ENCODE data around the gene ITSN1. TPM values are rescaled to one million over a fixed set of nuclear protein-coding genes. Genes with fewer than 3 reads are reported as not detected.
"Not testable (repeated sequence)": the region's sequence is repeated elsewhere in the genome, so short reads cannot be mapped to it uniquely, and the experiment has no call there.

The ITSN1 gene
- total RNA-seq, 1 experiment from 2014 or later: 10.9 TPM

DNA sequence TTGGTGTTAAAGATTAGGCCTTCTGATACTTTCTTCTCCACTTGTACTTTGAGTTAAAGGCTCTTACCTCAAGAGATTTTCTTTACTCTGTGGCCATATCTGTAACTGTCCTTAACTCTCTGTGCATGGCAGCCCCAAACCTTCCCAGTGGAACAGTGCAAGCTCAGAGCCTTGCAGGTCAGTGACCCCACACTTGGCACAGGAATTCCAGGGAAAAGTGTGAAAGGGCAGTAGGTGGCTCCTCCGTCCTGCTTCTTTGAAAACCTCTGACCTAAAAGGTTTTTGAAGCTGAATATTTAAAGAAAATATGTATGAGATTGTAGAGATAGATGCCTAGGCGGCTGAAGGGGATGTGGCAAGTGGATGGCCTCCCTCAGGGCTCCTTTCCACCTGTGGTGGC is 26.3 kb downstream of the ITSN1 start:
- in situ Hi-C loops (cut with HindIII; ENCODE audit: low pct_unique_long_range_greater_than_20kb, low sequenced_read_pairs): no loop called here
- no peak for DNase-seq (ENCODE audit: low read depth, low spot score)

DNA sequence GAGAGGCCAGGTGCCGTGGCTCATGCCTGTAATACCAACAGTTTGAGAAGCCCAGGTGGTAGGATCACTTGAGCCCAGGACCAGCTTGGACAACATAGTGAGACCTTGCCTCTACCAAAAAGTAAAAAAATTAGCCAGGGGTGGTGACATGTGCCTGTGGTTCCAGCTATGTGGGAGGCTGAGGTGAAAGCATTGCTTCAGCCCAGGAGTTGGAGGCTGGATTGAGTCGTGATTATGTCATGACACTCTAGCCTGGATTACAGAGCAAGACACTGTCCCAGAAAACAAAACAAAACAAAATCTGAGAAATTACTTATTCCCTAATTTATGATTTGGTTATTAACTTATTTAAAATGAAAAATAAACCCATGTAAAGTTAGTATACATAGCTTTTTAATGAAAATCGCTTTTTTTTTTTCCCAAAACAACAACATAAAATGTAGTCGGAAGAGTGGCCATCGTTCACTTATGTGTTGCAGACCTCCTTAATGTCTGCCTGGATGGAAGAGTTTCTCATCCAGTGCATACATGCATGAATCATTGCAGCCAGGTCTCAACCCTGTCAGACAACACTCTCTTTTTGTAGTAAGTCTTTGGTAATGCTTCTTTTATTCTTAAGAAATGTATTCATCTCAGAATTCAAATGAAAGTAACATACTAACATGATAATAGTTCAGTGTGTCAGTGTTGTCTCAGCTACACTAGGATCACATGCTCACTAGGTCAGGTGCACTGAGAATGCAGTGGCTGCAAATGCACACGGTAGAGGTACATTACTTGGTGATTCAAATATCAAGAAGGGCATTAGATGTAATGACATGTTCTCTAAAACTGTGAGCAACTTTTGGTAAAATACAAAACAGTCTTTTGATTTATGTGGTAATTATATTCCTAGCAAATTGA is 28.0 kb downstream of the ITSN1 start:
- no peak for DNase-seq (ENCODE audit: low read depth, low spot score)
- in situ Hi-C loops (cut with HindIII; ENCODE audit: low pct_unique_long_range_greater_than_20kb, low sequenced_read_pairs): no loop called here

DNA sequence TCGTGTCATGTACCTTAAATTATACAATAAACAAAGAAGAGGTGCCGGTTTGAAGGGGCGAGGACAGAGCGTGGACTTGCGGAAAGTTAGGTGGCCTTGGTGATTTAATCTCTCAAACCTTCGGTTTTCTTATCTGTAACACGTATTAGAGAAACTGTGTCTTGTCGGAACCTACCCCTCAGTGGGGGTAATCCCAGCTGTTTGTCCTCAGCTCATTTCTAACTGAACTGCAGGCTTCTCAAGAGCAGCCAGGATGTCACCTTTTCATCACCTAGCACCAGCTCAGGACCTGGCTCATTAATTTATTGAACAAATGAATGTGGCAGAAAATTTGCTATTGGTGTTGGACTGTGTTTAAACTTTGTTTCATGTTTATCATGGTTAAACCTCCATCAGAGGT is 31.2 kb downstream of the ITSN1 start:
- in situ Hi-C loops (cut with HindIII; ENCODE audit: low pct_unique_long_range_greater_than_20kb, low sequenced_read_pairs): no loop called here
- DNase-seq (ENCODE audit: low read depth, low spot score): no peak

DNA sequence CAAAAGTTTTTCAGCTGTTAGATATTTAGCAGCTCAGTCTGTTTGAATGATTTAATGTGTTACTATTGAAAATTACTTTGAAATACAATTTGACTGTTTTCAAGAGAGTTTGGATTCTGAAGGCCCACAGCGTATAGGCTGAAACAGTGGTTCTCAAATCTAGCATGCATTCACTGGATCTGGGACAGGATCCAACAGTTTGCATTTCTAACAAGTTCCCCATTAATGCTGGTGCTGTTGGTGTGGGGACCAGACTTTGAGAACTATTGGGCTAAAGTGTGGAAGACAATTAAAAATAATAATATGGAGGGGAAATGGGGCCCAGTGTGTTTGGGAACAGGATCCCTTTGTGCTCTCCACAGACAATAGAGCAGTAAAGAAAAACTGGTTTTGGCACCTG is 31.9 kb downstream of the ITSN1 start:
- in situ Hi-C loops (cut with HindIII; ENCODE audit: low pct_unique_long_range_greater_than_20kb, low sequenced_read_pairs): no loop called here
- no peak for DNase-seq (ENCODE audit: low read depth, low spot score)

GRCh38 chr21:33676666-33677065 is 34.4 kb downstream of the ITSN1 start:
- DNase-seq (ENCODE audit: low read depth, low spot score); in situ Hi-C loops (cut with HindIII; ENCODE audit: low pct_unique_long_range_greater_than_20kb, low sequenced_read_pairs): not testable (repeated sequence)

DNA sequence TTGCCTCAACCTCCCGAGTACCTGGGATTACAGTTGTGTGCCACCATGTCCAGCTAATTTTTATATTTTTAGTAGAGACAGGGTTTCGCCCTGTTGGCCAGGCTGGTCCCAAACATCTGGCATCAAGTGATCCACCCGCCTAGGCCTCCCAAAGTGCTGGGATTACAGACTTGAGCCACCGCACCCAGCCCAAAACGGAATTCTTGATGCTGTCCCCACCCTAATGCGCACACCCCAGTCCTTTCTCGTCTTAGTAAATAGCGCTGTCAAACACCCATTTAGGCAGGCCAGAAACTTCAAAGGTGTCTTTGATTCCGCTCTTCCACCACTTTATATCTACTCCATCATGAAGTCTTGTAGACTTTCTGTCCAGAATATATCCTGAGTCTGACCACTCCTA is 35.1 kb downstream of the ITSN1 start:
- in situ Hi-C loops (cut with HindIII; ENCODE audit: low pct_unique_long_range_greater_than_20kb, low sequenced_read_pairs): no loop called here
- no peak for DNase-seq (ENCODE audit: low read depth, low spot score)

DNA sequence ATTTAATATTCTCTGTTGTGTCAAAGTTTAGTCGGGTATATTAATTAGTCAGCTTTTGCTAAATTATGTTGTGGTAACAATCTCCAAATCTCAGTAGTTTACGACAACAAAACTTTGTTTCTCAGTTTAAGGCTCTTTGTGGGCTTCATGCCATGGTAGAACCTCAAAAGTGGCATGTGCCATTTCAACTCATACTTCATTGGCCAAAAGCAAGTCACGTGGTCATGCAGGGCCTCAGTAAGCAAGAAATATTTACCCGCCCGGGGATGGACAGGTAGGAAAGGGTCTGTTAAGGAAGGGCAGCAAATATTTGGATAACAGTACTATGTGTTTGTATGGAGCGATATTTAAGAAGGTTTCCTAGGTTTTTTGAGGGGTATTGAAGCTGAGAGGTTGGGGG is 38.6 kb downstream of the ITSN1 start:
- no peak for DNase-seq (ENCODE audit: low read depth, low spot score)
- in situ Hi-C loops (cut with HindIII; ENCODE audit: low pct_unique_long_range_greater_than_20kb, low sequenced_read_pairs): no loop called here

DNA sequence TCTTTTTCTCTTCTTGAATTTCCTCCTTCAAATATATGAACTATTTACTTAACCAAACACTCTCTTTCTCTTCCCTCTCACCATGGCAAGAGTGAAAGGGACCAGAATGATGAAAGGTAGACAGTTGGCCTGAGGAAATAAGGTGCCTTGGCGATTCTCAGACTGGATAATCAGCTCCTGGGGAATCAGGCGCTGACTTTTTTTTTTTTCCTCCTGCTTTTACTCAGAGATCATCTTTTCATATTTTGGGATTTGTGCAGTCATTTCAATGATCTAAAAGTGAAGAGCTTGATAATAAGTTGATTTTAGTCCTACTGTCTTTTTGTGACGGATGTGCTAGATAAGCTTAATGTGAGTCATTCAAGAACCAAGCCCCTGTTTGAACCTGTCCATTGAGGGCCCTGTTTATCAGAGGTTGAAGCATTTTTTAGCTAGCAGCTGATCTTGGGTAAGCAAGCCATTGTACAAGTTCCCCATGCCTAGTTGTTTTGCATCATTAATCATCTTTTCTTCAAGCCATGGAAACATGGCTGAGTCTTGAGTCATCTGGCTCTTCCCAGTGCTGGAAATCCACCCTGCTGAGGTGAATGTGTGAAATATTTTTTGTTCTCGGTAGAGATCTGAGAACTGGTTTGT is 40.8 kb downstream of the ITSN1 start:
- DNase-seq (ENCODE audit: low read depth, low spot score): no peak
- in situ Hi-C loops (cut with HindIII; ENCODE audit: low pct_unique_long_range_greater_than_20kb, low sequenced_read_pairs): no loop called here

DNA sequence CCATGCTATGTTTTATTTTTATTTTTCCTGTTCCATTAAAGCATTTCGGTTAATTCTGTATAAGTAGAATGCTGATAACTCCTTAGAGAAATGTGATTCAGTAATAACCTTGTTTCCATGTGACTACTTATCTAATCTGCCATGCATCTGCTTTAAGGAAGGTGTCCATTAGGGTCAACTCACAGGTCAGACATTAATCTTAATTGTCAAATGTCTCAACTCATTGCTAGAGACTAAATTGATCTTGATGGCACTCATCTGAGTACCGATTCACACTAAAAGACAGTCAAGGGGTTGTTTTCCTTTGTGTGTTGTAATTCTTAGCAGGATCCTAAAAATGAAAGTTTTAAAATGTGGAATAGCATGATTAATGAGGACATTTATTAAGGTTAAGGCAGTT is 41.8 kb downstream of the ITSN1 start:
- no peak for DNase-seq (ENCODE audit: low read depth, low spot score)
- in situ Hi-C loops (cut with HindIII; ENCODE audit: low pct_unique_long_range_greater_than_20kb, low sequenced_read_pairs): no loop called here

DNA sequence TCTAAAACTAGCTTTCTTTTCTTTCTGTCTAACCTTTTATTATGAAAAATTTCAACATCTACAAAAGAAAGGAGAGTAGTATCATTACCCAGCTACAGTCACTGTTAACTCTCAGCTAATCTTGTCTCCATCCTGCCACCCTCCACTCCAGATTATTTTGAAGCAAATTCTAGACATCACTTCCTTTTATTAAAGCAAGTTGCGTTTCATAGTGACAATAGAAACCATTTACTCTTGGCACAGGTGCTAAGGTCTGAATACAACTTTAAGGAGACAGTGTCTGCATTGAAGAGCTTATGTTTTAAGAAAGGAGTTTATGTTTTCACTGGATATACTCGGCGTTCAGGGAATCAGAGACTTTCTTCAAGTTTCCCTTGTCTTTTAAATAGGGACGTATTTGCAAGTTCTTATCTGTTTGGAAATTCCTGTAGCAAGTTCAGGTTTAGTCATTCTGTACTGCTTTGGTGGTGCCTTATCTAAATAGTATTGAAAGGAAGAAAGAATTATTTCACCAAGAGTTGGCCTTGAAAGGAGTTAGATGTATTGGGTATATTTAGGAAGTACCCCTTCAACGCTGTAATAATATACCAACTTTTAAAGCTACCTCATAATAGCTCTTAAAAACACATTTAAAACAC is 42.7 kb downstream of the ITSN1 start:
- in situ Hi-C loops (cut with HindIII; ENCODE audit: low pct_unique_long_range_greater_than_20kb, low sequenced_read_pairs): no loop called here
- DNase-seq (ENCODE audit: low read depth, low spot score): no peak

DNA sequence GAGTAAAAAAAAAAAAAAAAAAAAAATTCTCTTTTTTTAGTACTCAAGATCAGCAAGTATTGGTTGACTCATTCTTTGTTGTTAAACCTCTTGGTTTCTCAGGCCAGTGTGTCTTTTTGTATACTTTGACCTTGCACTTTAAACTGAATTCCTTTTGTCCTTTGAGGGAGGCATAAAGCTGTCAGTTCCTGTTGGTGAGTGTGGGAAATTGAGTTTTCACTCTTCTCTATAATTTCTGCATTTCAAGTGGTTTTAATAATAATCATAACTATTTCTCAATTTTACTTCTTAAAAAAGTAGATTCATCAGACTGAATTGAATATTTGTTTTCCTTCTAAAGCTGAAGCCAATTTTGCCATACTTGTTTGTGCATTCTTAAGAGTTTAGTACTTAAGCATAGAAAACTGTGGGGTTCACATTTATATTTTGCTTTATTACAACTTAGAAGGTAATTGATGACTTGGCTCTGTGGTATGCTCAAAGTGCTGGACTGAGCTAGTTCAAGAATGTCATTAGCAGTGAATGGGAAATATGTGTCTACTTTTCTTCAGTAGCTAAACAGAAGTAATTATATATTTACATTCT is 43.4 kb downstream of the ITSN1 start:
- DNase-seq (ENCODE audit: low read depth, low spot score): no peak
- in situ Hi-C loops (cut with HindIII; ENCODE audit: low pct_unique_long_range_greater_than_20kb, low sequenced_read_pairs): no loop called here

DNA sequence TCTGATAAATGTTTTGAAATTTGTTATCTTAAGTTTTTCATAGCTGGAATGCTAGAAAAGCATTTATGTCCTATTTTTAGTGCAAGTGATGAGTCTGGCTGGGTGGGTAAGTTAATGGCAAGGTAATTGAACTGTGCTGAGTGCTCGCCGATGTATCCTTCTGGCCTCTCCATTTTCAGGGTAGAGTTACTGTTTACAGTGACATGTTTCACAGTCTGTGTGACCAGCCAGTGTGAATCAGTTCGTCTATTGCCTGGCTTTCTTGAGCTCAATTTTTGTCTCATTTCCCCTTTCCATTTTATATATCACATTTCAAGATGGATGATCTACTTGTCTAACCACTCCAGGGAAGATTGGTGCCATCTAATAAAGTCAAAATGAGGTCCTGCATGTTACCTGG is 44.1 kb downstream of the ITSN1 start:
- DNase-seq (ENCODE audit: low read depth, low spot score): no peak
- in situ Hi-C loops (cut with HindIII; ENCODE audit: low pct_unique_long_range_greater_than_20kb, low sequenced_read_pairs): no loop called here

DNA sequence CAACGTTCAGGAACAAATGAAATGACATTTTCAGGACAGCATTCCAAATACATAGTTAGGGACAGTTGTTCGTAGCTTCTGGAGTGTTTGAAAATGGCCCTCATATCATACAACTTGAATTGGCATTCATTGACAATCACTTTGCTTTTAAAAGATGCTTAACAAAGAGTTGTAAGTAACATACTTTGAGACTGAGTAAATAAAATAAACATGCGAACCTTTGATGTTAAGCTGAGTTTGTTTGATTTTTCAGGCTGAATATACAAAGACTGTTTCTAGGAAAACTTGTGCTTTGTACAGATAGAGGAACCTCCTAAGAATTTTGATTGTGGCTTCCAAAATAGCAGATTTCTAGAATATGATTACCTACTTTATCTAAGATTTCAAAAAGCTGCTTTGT is 45.3 kb downstream of the ITSN1 start:
- in situ Hi-C loops (cut with HindIII; ENCODE audit: low pct_unique_long_range_greater_than_20kb, low sequenced_read_pairs): no loop called here
- no peak for DNase-seq (ENCODE audit: low read depth, low spot score)

DNA sequence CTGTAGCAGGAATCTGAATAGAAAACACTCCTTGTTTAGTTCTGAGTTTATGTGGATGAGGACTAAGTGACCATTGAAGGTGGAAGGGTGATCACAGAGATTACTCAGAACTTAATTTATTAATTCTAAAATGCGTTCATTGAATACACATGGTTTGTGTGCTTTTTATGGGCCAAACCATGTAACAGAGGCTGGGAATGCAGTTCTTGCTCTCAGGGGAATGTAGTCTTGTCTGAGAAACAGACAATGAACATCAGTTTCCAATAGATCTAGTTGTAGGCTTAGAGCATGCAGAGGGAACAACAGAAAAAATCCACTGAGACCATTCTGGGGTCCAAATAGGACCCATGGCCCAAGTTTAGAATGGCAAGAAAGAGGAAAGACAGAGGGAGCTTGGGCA is 46.1 kb downstream of the ITSN1 start:
- in situ Hi-C loops (cut with HindIII; ENCODE audit: low pct_unique_long_range_greater_than_20kb, low sequenced_read_pairs): no loop called here
- DNase-seq (ENCODE audit: low read depth, low spot score): no peak

DNA sequence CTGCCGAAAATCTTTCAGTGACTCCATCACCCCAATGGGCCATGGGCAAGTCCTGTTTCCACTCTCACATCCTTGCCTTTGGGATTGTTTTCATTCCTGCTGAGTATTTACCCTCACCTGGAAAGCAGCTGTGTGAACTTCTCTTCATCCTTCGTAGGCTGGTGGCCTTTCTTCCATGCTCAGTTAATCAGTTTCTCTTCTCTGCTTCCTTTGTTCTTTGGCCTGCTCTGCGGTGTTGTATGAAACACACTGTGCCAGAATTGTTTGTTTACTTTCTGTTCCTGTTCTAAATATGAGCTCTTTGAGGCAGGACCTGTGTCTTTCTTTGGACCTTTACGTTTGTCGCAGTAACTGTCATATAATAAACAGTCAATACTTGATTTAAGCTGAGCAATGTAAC is 48.6 kb downstream of the ITSN1 start:
- in situ Hi-C loops (cut with HindIII; ENCODE audit: low pct_unique_long_range_greater_than_20kb, low sequenced_read_pairs): no loop called here

DNA sequence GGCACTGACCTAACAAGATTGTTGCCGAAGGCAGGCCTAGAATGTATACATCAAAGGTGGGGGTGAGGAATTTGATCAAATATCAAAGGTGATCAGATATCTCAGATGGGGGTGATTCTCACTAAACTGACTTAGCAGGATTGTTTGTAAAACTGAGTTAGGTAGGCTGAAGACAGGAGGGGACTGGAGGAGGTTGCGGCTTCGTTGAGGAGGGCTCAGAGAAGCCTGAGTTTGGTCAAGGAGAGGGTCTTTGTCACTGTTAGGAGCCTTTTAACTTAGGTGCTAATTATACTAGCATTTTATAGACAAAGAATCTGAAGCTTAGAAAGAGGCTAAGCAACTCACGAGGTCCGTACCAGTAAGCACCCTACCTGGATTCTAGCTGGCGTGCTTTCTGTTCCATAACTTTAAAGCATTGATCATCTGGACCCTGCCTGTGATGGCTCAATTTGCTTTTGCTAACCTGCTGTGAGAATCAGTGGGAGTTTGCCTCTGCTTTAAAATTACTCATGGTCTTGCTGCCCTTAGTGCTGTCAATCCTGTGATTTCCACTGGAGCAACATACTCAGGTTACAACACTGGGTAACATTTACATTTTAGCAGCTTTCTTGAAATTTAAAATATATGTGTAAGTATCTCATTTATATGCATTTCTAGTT is 49.8 kb downstream of the ITSN1 start:
- no peak for DNase-seq (ENCODE audit: low read depth, low spot score)
- in situ Hi-C loops (cut with HindIII; ENCODE audit: low pct_unique_long_range_greater_than_20kb, low sequenced_read_pairs): no loop called here

More for the DNA sequence above, 48.6 kb downstream of the ITSN1 start:
- no peak for DNase-seq (ENCODE audit: low read depth, low spot score)

- in situ Hi-C loops (cut with HindIII; ENCODE audit: low pct_unique_long_range_greater_than_20kb, low sequenced_read_pairs): no loop called here
- DNase-seq (ENCODE audit: low read depth, low spot score): no peak
These were observed 53.5 kb downstream of the ITSN1 start for GRCh38 chr21:33695813-33696212.

DNA sequence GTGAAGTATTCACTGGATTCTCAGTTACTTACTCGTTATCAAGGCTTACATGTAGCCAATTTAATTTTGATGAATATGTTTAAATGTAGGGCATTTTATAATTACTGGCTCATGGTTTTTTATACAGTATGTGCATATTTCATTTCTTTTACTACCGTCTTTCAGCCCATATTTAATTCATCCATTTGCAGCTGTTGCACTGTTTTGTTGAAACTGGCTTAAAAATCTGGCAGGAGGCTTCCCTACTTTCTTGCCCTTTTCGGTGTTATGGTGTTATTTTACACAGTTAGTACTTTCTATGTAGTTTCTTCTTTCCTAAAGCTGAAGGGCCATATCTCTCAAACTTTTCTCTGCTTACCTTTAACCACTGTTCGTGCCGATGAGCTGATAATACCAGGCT is 54.2 kb downstream of the ITSN1 start:
- no peak for DNase-seq (ENCODE audit: low read depth, low spot score)
- in situ Hi-C loops (cut with HindIII; ENCODE audit: low pct_unique_long_range_greater_than_20kb, low sequenced_read_pairs): no loop called here

Data from SK-MEL-5 (cell line).